ENCODE data around the gene GPRASP1.
"Not testable (repeated sequence)": the region's sequence is repeated elsewhere in the genome, so short reads cannot be mapped to it uniquely, and the experiment has no call there.

GPRASP1 gene, protein sequence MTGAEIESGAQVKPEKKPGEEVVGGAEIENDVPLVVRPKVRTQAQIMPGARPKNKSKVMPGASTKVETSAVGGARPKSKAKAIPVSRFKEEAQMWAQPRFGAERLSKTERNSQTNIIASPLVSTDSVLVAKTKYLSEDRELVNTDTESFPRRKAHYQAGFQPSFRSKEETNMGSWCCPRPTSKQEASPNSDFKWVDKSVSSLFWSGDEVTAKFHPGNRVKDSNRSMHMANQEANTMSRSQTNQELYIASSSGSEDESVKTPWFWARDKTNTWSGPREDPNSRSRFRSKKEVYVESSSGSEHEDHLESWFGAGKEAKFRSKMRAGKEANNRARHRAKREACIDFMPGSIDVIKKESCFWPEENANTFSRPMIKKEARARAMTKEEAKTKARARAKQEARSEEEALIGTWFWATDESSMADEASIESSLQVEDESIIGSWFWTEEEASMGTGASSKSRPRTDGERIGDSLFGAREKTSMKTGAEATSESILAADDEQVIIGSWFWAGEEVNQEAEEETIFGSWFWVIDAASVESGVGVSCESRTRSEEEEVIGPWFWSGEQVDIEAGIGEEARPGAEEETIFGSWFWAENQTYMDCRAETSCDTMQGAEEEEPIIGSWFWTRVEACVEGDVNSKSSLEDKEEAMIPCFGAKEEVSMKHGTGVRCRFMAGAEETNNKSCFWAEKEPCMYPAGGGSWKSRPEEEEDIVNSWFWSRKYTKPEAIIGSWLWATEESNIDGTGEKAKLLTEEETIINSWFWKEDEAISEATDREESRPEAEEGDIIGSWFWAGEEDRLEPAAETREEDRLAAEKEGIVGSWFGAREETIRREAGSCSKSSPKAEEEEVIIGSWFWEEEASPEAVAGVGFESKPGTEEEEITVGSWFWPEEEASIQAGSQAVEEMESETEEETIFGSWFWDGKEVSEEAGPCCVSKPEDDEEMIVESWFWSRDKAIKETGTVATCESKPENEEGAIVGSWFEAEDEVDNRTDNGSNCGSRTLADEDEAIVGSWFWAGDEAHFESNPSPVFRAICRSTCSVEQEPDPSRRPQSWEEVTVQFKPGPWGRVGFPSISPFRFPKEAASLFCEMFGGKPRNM (N-terminal part only)

DNA sequence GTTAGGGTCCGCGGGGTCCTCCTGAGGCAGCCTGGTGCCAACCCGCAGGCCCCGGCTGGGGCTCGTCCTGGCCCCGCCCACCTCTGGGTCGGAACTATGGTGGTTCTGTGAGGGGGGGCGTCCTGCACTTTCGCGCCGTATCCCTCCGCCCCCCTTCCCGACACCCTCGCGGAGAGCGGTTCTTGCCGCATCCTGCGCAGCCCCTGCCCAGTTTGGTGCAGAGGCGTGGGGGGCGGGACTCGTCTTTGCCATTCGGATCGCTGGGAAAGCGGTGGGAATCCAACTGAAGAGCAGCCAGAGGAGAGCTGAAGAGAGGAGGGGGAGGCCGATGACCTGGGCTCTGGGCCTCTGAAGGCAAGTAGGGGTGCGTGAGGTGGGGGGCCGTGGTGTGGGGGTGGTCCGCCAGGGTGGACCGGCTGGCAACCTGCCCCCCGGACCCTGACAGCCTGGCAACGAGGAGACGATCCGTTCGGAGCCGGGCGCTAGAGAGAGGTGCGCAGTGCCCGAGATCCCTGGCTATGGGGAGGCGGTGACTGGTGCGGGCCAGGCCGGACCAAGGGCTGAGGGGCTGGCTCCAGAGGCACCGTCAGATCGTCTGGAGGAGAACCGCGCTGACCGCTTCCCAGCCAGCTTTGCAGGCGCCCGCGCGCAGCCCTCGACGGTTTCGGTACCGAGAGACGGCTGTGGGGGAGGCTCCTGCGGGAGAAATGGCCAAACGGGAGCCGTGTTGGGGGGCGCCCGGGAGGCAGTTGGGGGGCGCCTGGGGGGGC is at the start of gene GPRASP1:
Gene GPRASP1, plus strand, starts transcription at position 242 of the 770 bp plus-strand sequence. CDS start 2,431 bp downstream, outside the sequence.
- peak; percentile 86 for DNase-seq

DNA sequence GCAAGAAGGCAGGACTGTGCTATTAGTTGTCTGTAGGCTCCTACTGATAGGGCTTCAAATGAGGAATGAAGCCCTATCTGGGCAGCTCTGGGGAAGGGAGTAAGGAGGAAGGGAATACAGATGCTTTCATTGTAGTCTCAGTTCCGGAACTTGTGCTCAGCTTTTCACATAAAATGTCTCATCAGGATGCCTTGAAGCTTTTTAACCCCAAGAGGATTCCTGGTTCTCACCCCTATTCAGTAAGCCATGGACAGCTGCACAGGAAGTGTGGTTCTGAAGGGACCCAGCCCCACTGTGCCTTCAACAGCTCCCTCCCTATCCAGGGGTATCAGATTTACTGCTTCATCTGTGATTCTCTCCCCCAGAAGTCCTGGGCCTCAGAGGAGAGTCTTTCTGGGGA is 47.0 kb upstream of the GPRASP1 start:
- DNase-seq = no peak

DNA sequence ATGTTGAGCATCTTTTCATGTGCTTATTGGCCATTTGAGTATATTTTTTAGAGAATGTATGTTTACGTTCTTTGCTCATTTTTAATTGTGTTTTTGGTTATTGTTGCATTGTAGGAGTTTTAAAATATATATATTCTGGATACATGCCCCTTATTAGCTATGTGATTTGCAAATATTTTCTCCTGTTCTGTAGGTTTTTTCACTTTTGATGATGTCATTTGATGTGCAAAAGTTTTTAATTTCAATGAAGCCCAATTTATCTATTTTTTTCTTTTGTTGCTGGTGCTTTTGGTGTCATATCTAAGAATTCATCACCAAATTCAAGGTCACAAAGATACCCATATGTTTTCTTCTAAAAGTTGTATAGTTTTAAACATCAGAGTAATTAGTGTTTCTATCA is 45.2 kb upstream of the GPRASP1 start:
- DNase-seq = no peak

DNA sequence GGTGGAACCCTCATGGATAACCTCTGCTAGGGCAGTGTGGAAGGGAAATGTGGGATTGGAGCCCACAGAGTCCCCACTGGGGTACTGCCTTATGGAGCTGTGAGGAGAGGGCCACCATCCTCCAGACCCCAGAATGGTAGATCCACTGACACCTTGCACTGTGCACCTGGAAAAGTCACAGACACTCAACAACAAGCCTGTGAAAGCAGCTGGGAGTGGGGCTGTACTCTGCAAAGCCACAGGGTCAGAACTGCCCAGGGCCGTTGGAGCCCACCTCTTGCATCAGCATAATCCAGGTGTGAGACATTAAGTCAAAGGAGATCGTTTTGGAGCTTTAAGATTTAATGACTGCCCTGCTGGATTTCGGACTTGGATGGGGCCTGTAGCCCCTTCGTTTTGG is 40.4 kb upstream of the GPRASP1 start:
- DNase-seq = no peak

DNA sequence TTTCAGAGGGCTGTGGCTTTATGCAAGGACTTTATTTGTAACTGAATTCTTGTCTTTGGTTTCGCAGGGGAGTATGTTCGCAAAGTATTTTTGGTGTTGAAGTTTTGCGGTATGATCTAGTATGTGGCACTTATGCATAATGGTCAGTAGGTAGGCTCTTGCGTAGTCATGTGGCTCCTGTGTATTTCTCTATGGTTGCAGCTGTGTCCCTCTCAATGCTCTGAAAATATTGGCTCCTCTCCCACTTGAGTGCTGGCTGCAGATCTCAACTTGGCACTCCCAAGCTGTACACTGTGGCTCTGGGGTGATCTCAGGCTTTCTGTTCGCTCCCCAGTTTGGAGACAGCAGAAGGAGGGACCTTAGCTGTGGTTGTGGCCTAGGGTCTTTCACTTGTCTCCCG is 27.2 kb upstream of the GPRASP1 start:
- peak; percentile 22 for DNase-seq

DNA sequence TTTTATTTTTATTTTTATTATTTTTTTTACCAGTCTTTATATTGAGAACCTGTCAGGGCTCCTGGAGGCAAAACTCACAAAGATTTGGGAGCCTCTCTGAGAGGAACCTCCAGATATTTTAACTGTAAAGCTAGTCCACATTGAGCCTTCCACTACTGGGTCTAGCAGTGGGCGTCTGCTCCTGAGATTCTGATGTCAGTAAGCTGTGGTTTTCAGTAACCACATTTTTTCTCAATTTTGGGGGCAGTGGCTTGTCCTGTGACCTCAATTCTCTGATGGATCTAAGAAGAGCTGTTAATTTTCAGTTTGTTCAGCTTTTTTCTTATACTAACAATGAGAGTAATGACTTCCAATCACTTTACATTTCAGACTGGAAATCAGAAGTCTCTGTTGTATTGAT is 23.6 kb upstream of the GPRASP1 start:
- no peak for DNase-seq

DNA sequence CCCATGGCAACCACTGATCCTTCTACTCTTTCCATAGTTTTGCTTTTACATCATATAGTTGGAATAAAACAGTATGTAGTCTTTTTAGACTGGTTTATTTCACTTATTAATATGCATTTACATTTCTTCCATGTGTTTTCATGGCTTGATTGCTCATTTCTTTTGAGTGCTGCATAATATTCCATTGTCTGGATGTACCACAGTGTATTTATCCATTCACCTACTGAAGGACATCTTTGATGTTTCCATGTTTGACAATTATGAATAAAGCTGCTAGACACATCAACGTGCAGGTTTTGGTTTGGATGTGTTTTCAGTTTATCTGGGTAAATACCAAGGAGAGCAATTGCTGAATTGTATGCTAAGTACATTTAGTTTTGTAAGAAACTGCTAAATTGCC is 13.7 kb upstream of the GPRASP1 start:
- no peak for DNase-seq

DNA sequence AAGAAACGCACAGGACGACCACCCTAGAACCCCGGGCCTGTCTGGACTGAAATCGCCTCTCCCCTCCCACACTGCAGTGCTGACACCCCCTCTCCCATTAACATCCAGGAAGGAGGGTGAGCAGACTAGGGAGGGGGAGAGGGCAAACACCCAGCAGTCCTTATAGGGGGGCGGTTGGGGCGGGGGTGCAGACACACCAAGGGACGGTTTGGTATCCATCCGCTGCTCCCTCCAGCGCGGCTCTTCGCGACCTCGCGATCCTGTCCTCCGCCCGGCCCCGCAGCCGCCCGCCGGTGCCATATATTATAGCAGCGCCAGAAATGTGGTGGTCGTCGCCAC is 411 bp upstream of the GPRASP1 start:
- no peak for DNase-seq

DNA sequence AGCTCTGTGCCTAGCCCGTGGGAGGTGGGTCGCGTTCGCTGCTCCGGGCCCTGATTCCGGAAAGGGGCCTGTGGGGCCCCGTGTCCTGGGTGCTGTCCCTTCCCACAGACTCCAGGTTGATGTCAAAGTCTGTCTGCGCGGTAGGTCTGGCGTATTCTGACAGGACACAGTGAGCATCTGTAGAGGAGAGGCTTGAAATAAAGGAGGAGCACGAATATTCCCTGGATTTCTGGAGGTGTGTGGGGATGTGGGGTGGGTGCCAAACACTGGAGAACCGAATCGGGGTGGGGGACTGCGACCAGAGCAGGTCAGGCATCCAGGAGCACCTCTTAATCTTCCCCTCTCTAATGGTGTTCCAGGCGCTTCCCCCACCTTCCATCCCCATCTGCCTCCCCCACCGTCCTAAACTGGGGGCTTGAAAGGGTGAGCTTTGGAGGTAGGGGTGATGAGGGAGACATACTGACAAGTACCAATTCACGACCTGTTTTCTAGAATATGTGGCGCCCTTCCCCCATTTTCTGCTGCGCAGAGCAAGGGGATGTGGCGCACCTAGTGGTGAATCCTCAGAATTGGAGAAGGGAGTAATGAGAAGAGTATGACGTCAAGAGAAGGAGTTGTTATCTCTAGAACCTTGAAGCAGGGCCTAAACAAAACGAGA is 877 bp downstream of the GPRASP1 start:
- DNase-seq = peak; percentile 70

DNA sequence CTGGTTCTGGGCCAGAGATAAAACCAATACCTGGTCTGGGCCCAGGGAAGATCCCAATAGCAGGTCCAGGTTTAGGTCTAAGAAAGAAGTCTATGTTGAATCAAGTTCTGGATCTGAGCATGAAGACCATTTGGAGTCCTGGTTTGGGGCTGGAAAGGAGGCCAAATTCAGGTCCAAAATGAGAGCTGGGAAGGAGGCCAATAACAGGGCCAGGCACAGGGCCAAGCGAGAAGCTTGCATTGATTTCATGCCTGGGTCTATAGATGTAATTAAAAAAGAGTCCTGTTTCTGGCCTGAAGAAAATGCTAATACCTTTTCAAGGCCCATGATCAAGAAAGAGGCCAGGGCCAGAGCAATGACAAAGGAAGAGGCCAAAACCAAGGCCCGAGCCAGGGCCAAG is 3.4 kb downstream of the GPRASP1 start:
- peak; percentile 19 for DNase-seq

DNA sequence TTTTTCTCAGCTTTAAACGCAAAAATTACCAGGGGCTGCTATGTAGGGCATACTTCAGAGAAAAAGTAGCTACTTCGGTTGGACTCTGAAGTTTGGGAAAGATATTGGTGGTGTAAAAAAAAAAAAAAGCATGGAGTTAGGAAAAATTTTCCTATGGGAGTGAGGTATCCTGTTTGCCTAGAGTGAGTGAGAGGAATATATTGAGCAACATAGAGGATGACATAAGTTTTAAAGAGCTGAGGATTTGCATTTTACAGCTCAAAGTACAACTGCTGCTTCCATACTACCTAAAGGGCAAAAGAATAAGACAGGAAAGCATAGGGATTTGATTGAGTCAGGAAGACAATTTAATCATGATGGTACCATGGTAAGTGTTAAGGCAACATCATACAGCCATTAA is 7.3 kb downstream of the GPRASP1 start:
- no peak for DNase-seq

DNA sequence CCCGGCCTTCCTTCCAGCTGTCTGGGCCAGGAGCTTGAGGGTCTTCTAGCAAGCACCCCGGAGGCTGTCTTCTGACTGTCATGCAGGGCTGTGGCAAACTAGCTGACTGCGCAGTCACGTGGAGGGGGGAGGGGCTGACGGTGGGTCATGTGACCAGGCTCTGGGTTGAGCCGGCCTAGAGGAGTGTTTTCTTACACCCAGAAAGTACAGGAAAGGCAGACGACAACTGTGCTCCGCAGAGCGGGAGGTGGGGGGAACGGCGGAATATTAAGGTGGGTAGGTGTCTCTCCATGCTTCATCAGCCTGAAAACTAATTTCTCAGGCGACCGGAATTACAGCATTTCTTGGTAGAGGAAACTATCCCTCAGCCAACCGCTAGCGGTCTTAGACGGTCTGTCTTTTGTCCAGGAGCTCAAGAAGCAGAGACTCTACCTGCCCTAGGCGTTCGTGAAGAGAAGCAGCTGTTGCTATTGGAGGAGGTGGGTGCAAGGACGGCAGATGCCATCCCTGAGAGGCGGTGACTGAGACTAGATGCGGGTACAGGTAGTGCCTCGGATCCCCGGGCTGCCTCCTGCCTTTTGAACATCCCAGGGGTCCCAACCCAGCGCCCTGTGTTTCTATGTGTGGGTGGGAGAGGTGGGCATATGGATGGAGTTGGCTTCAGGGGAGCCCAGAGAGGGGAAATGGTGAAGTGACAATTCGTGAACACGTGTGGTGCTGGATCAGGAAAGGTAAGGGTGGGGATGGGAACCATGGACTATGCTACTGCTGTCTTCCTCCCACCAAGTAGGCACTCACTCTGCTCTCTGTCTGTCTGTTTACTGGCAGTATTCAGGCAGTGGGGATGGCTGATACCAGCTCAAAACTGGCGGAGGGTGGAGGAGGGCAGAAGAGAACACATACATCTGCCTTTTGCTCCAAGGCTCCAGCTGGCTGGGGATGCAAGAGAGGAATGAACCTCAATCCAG is 8.8 kb downstream of the GPRASP1 start:
- DNase-seq = peak; percentile 87

DNA sequence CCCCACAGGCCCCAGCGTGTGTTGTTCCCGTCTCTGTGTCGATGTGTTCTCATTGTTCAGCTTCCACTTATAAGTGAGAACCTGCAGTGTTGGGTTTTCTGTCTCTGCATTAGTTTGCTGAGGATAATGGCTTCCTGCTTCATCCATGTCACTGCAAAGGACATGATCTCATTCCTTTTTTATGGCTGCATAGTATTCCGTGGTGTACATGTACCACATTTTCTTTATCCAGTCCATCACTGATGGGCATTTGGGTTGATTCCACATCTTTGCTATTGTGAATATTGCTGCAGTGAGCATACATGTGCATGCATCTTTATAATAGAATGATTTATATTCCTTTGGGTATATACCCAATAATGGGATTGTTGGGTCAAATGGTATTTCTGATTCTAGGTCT is 12.5 kb downstream of the GPRASP1 start:
- DNase-seq = not testable (repeated sequence)

DNA sequence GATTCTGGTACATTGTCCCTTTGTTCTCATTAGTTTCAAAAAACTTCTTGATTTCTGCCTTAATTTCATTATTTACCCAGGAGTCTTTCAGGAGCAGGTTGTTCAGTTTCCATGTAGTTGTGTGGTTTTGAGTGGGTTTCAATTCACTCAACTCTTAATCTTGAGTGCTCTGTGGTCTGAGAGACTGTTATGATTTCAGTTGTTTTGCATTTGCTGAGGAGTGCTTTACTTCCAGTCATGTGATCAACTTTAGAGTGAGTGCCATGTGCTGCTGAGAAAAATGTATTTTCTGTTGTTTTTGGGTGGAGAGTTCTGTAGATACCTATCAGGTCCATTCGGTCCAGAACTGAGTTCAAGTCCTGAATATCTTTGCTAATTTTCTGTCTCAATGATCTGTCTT is 15.8 kb downstream of the GPRASP1 start:
- DNase-seq = not testable (repeated sequence)

DNA sequence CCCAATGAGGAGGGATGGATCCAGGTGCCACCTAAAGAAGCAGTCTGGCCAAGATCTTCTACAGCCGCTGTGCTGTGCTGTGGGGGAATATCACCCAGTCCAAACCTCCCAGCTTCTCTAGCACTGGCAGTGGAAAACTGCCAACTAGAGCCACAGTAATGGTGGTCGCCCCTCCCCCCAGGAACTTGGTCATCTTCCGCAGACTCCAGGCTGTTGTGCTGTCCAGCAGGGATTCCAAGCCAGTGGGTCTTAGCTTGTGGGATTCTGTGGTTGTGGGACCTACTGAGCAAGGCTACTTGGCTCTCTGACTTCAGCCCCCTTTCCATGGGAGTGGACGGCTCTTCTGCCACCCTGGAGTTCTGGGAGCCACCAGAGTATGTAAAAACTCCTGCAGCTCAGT is 18.2 kb downstream of the GPRASP1 start:
- DNase-seq = no peak

DNA sequence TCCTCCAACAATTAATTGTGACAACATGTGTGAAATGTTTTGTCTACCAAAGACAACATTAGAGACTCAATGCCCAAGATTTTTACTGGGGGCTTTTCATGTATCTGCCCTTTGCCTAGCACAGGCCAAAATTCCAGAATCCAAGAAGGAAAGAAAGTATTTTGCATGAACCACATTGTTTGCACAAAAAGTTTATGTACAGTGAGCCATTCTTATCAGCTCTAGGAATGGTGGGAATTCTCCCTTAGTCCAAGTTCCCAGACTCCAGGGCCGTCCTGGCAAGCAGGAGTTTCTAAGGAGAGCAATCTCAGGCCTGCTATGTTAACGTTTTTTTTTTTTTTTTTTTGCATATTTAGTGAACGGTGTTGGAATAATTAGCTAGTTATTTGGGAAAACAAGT is 21.6 kb downstream of the GPRASP1 start:
- no peak for DNase-seq

DNA sequence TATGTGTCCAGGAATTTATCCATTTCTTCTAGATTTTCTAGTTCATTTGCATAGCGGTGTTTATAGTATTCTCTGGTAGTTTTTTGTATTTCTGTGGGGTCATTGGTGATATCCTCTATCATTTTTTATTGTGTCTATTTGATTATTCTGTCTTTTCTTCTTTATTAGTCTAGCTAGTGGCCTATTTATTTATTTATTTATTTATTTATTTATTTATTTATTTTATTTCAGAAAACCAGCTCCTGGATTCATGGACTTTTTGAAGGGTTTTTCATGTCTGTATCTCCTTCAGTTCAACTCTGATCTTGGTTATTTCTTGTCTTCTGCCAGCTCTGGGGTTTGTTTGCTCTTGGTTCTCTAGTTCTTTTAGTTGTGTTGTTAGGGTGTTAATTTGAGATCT is 26.2 kb downstream of the GPRASP1 start:
- not testable (repeated sequence) for DNase-seq

DNA sequence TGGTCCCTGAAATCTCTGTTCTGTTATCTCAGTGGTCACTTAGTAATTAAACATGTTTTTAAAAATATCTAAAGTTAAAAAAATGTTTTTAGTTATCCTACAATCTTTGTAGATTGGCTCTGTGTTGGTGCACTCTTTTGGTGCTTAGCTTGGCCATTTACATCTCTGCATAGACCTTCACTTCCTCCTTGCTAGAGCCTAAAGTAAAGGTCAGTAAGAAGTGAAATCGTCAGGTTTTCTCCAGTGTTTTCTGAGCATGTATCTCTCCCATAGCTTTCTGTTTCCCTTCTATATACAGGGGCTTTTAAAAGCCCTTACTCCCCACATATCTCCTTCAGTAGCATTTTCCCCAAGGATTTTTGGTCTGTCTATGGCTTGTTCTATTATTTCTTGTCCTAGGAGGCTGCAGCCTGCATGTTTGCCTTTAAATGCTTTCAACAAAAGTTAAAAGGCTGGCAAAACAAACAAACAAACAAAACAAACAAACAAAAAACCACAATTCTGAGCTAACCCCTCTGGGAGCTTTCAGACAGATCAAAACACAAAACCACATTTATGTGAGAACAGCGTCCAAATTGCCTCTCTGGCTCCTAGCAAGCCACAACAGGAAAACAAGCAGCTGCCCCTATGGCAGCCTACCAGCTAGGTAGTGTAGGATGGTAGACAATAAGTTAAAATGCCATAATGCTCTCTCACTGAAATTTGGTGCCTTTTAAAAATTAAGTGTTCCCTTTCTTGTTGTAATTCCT is 33.7 kb downstream of the GPRASP1 start:
- DNase-seq = no peak

DNA sequence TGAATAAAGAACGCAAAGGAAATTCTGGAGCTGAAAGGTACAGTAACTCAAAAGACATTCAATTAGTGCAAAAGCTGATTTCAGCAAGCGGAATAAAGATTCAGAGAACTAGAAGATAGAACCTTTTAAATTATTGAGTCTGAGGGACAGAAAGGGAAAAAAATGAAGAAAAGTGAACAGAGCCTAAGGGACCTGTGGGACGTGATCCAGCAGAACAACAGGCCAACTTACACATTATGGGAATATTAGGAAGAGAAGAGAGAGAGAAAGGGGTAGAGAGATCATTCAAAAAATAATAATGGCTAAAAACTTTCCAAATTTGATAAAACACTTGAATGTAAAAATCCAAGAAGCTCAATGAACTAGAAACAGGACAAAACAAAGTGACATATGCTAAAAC is 43.5 kb downstream of the GPRASP1 start:
- DNase-seq = no peak

DNA sequence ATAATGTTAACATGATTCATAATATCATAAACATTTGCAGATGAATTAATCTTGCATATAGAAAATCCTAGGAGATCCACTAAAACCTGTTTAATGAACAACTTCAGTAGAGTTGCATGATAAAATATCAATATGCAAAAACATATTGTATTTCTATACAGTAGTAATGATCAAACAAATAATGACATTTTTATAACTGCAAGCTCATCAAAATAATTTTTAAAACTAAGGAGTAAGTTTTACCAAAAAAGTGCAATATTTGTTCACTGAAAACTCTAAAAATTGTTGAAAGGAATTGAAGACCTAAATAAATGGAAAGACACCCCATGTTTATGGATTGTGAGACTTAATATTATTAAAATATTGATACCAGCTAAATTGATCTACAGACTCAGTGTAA is 45.0 kb downstream of the GPRASP1 start:
- DNase-seq = no peak
